Tibial nerve (tissue), 4 donors: ENCODE measurements around the gene NRXN3. TPM values are rescaled to one million over a fixed set of nuclear protein-coding genes. Genes with fewer than 3 reads are reported as not detected.

Experiments
- DNase-seq, 2 donors: peaks; one replicate each; pipeline ENCODE4 v3.0.0-alpha.2; 2019; ENCODE audit warnings: low spot score in 2 of 2
- H3K27ac ChIP-seq, 4 donors: fragments of 200-600 bp; sonication (generic) in 3 of 4; one replicate each; pipeline ENCODE4 v1.5.1; 2017 to 2019; ENCODE audit warnings: mild to moderate bottlenecking in 1 of 4
- H3K27me3 ChIP-seq, 2 donors: fragments of 200-600 bp; sonication (generic) in 1 of 2; one replicate each; pipeline versions ENCODE4 v1.5.1 to v1.6.0; 2017 to 2019
- H3K36me3 ChIP-seq, 3 donors: fragments of 200-600 bp; sonication (generic); one replicate each; pipeline ENCODE4 v1.5.1; 2018 to 2019
- H3K4me1 ChIP-seq, 4 donors: fragments of 200-600 bp; sonication (generic) in 3 of 4; one replicate each; pipeline ENCODE4 v1.5.1; 2017 to 2019
- H3K4me3 ChIP-seq, 4 donors: fragments of 200-600 bp; sonication (generic) in 3 of 4; one replicate each; pipeline ENCODE4 v1.5.1; 2017 to 2019; ENCODE audit warnings: mild to moderate bottlenecking in 1 of 4, moderate library complexity in 1 of 4
- H3K9me3 ChIP-seq, 4 donors: fragments of 200-600 bp; sonication (generic) in 3 of 4; one replicate each; pipeline ENCODE4 v1.5.1; 2017 to 2019
- CTCF ChIP-seq, 5 experiments: fragments of 200-600 bp in 3 of 5; fragments of 450-650 bp in 2 of 5; sonication (generic) in 3 of 5; IDR thresholded peaks; one replicate each; pipeline ENCODE4 v1.5.1; 2016 to 2019; ENCODE audit warnings: antibody characterized with exemption in 5 of 5, mild to moderate bottlenecking in 3 of 5, moderate library complexity in 2 of 5
- EP300 ChIP-seq, 2 donors: sonication (generic); formaldehyde crosslinking; IDR thresholded peaks; one replicate each; pipeline ENCODE4 v1.6.1; 2017; ENCODE audit warnings: antibody characterized with exemption in 2 of 2, mild to moderate bottlenecking in 1 of 2
- POLR2A ChIP-seq, 2 donors: fragments of 450-650 bp; IDR thresholded peaks; one replicate each; pipeline ENCODE4 v1.6.1; 2017; ENCODE audit warnings: antibody characterized with exemption in 2 of 2, mild to moderate bottlenecking in 2 of 2, moderate library complexity in 2 of 2
- WGBS, 2 donors: methylation state at CpG; one replicate each; pipeline ENCODE4 v1.1.5; 2018; 5-methylcytosine and 5-hydroxymethylcytosine counted together
- total RNA-seq, 4 donors: library from RNA; depleted of rRNA; stranded (reverse); fragments of >200 nt; gene quantifications; one replicate each; pipeline ENCODE4 v1.1.0, GENCODE V29; 2016

The NRXN3 gene
- total RNA-seq, 4 donors from 2014 or later = 16.7 to 52.2 (median 19.7) TPM

GRCh38 chr14:79084861-79085260 lies 914.7 kb downstream of the NRXN3 start:
- no peak for TF ChIP-seq EP300 (IDR thresholded peaks at IDR 0.05)
- TF ChIP-seq CTCF (IDR thresholded peaks at IDR 0.05) = no peak
- TF ChIP-seq POLR2A (IDR thresholded peaks at IDR 0.05) = no peak
- Histone ChIP-seq H3K27me3 (no peaks in the 10 kb centered on the region), H3K9me3 (no peaks in the 10 kb centered on the region), H3K36me3 (no peaks in the 10 kb centered on the region), H3K4me3 (no peak overlapping the region), H3K4me1 (peaks cover 0 to 6% (median 0%) of the 10 kb centered on the region in 4 donors), H3K27ac (no peak overlapping the region)
- no peak for DNase-seq
- WGBS, 2 donors = 59 to 62% methylated on average over 4 of the region's 4 CpGs

GRCh38 chr14:79089576-79089975 lies 919.4 kb downstream of the NRXN3 start:
- no peak overlapping the region for H3K27ac ChIP-seq

GRCh38 chr14:79090641-79091180 lies 920.5 kb downstream of the NRXN3 start:
- Histone ChIP-seq H3K36me3 (no peaks in the 10 kb centered on the region), H3K27me3 (no peaks in the 10 kb centered on the region), H3K4me1 (peaks cover 0 to 23% (median 0%) of the 10 kb centered on the region in 4 donors), H3K4me3 (no peak overlapping the region), H3K9me3 (no peaks in the 10 kb centered on the region), H3K27ac (no peak overlapping the region)
- DNase-seq = no peak
- TF ChIP-seq CTCF (IDR thresholded peaks at IDR 0.05) = no peak
- no peak for TF ChIP-seq EP300 (IDR thresholded peaks at IDR 0.05)
- WGBS, 2 donors = 39 to 45% methylated on average over 2 of the region's 2 CpGs

More at GRCh38 chr14:79089576-79089975, 919.4 kb downstream of the NRXN3 start:
- WGBS, 2 donors = 42 to 53% methylated on average over 3 of the region's 3 CpGs
- DNase-seq = no peak
- Histone ChIP-seq H3K27me3 (no peaks in the 10 kb centered on the region), H3K4me1 (peaks cover 0 to 23% (median 0%) of the 10 kb centered on the region in 4 donors), H3K36me3 (no peaks in the 10 kb centered on the region), H3K4me3 (no peak overlapping the region), H3K9me3 (no peaks in the 10 kb centered on the region)
- TF ChIP-seq CTCF (IDR thresholded peaks at IDR 0.05) = no peak
- no peak for TF ChIP-seq POLR2A (IDR thresholded peaks at IDR 0.05)
- TF ChIP-seq EP300 (IDR thresholded peaks at IDR 0.05) = no peak

GRCh38 chr14:79091381-79091963 lies 921.3 kb downstream of the NRXN3 start:
- no peaks in the 10 kb centered on the region for H3K36me3 ChIP-seq
- no peaks in the 10 kb centered on the region for H3K9me3 ChIP-seq
- no peak for DNase-seq
- no peak overlapping the region for H3K27ac ChIP-seq
- no peak for TF ChIP-seq EP300 (IDR thresholded peaks at IDR 0.05)
- no peak for TF ChIP-seq CTCF (IDR thresholded peaks at IDR 0.05)
- TF ChIP-seq POLR2A (IDR thresholded peaks at IDR 0.05) = no peak
- WGBS, 2 donors = 58 to 61% methylated on average over 4 of the region's 4 CpGs
- H3K4me1 ChIP-seq = peaks cover 0 to 23% (median 0%) of the 10 kb centered on the region in 4 donors
- no peaks in the 10 kb centered on the region for H3K27me3 ChIP-seq
- H3K4me3 ChIP-seq = no peak overlapping the region

GRCh38 chr14:79093531-79093930 lies 923.4 kb downstream of the NRXN3 start:
- Histone ChIP-seq H3K4me3 (no peak overlapping the region), H3K9me3 (no peaks in the 10 kb centered on the region), H3K36me3 (no peaks in the 10 kb centered on the region), H3K27me3 (no peaks in the 10 kb centered on the region), H3K4me1 (peaks cover 0 to 23% (median 0%) of the 10 kb centered on the region in 4 donors), H3K27ac (no peak overlapping the region)
- WGBS, 2 donors = 83% methylated on average over 5 of the region's 5 CpGs
- no peak for TF ChIP-seq POLR2A (IDR thresholded peaks at IDR 0.05)
- no peak for TF ChIP-seq EP300 (IDR thresholded peaks at IDR 0.05)
- TF ChIP-seq CTCF (IDR thresholded peaks at IDR 0.05) = no peak
- no peak for DNase-seq
